Breast epithelium (tissue), 4 donors: ENCODE measurements around the gene ACTR3. TPM values are rescaled to one million over a fixed set of nuclear protein-coding genes. Genes with fewer than 3 reads are reported as not detected.

Experiments used
- DNase-seq, 2 donors: peaks; one replicate each; pipeline ENCODE4 v3.0.0-alpha.2; 2019; ENCODE audit warnings: low spot score in 2 of 2
- H3K27ac ChIP-seq, 2 donors: fragments of 200-600 bp; sonication (generic) in 1 of 2; one replicate each; pipeline ENCODE4 v1.5.1; 2016 to 2019; ENCODE audit warnings: mild to moderate bottlenecking in 1 of 2
- H3K27me3 ChIP-seq, 2 donors: fragments of 200-600 bp; sonication (generic) in 1 of 2; one replicate each; pipeline versions ENCODE4 v1.5.1 to v1.6.0; 2017 to 2019; ENCODE audit warnings: control low read depth in 1 of 2, mild to moderate bottlenecking in 1 of 2
- H3K36me3 ChIP-seq: fragments of 200-600 bp; one replicate; pipeline ENCODE4 v1.5.1; 2019
- H3K4me1 ChIP-seq, 2 donors: fragments of 200-600 bp; sonication (generic); one replicate each; pipeline ENCODE4 v1.5.1; 2016 to 2019; ENCODE audit warnings: control low read depth in 1 of 2
- H3K4me3 ChIP-seq, 3 donors: fragments of 200-600 bp; sonication (generic); 1 replicate in 2 of 3; 2 replicates in 1 of 3; pipeline ENCODE4 v1.5.1; 2016 to 2019; ENCODE audit warnings: mild to moderate bottlenecking in 3 of 3, moderate library complexity in 2 of 3
- H3K9me3 ChIP-seq, 2 donors: fragments of 200-600 bp; sonication (generic) in 1 of 2; one replicate each; pipeline ENCODE4 v1.5.1; 2016 to 2019; ENCODE audit warnings: control low read depth in 1 of 2
- CTCF ChIP-seq, 3 donors: fragments of 450-650 bp; IDR thresholded peaks; one replicate each; pipeline ENCODE4 v1.5.1; 2016 to 2017; ENCODE audit warnings: antibody characterized with exemption in 3 of 3, mild to moderate bottlenecking in 3 of 3, moderate library complexity in 3 of 3
- POLR2A ChIP-seq: fragments of 450-650 bp; IDR thresholded peaks from one replicate; pipeline ENCODE4 v1.6.1; 2016; ENCODE audit warnings: antibody characterized with exemption, mild to moderate bottlenecking, moderate library complexity
- POLR2AphosphoS5 ChIP-seq, 3 donors: sonication (generic); formaldehyde crosslinking; IDR thresholded peaks; one replicate each; pipeline ENCODE4 v1.6.1; 2017; ENCODE audit warnings: antibody characterized with exemption in 3 of 3
- intact Hi-C: fragments of 100-400 bp; cut with DNase I; formaldehyde crosslinking; loops from one replicate; pipeline ENCODE4 v1.15.1; 2023; ENCODE audit warnings: low total_unique reads
- total RNA-seq, 3 donors: library from RNA; depleted of rRNA; stranded (reverse); fragments of >200 nt; gene quantifications; one replicate each; pipeline ENCODE4 v1.1.0, GENCODE V29; 2016

ACTR3 gene
- total RNA-seq, 3 donors from 2014 or later: 98.4 to 150 (median 117) TPM

- Histone ChIP-seq H3K27ac (no peak overlapping the region), H3K36me3 (no peaks in the 10 kb centered on the region), H3K4me1 (no peaks in the 10 kb centered on the region), H3K9me3 (no peaks in the 10 kb centered on the region), H3K27me3 (no peaks in the 10 kb centered on the region), H3K4me3 (no peak overlapping the region)
- intact Hi-C loops: no loop called here
- no peak for TF ChIP-seq POLR2AphosphoS5 (IDR thresholded peaks at IDR 0.05)
- TF ChIP-seq POLR2A: no peak
- TF ChIP-seq CTCF (IDR thresholded peaks at IDR 0.05): no peak
- no peak for DNase-seq
Observed at GRCh38 chr2:113985554-113986397, 95.9 kb downstream of the ACTR3 start.

GRCh38 chr2:113986762-113987290 is 96.9 kb downstream of the ACTR3 start:
- H3K27me3 ChIP-seq: no peaks in the 10 kb centered on the region
- TF ChIP-seq POLR2AphosphoS5 (IDR thresholded peaks at IDR 0.05) (no peak), POLR2A (no peak), CTCF (IDR thresholded peaks at IDR 0.05) (no peak)
- no peaks in the 10 kb centered on the region for H3K36me3 ChIP-seq
- H3K27ac ChIP-seq: no peak overlapping the region
- H3K4me1 ChIP-seq: no peaks in the 10 kb centered on the region
- H3K9me3 ChIP-seq: no peaks in the 10 kb centered on the region
- DNase-seq: no peak
- H3K4me3 ChIP-seq: no peak overlapping the region
- intact Hi-C loops: no loop called here

GRCh38 chr2:113992090-113992489 is 102.2 kb downstream of the ACTR3 start:
- intact Hi-C loops: no loop called here
- TF ChIP-seq POLR2AphosphoS5 (IDR thresholded peaks at IDR 0.05) (no peak), CTCF (IDR thresholded peaks at IDR 0.05) (no peak), POLR2A (no peak)
- Histone ChIP-seq H3K36me3 (no peaks in the 10 kb centered on the region), H3K9me3 (no peaks in the 10 kb centered on the region), H3K27ac (no peak overlapping the region), H3K4me1 (no peaks in the 10 kb centered on the region), H3K4me3 (no peak overlapping the region), H3K27me3 (no peaks in the 10 kb centered on the region)
- no peak for DNase-seq

GRCh38 chr2:113996671-113997594 is 107.0 kb downstream of the ACTR3 start:
- Histone ChIP-seq H3K9me3 (no peaks in the 10 kb centered on the region), H3K4me1 (no peaks in the 10 kb centered on the region), H3K27me3 (no peaks in the 10 kb centered on the region), H3K27ac (no peak overlapping the region), H3K4me3 (no peak overlapping the region), H3K36me3 (no peaks in the 10 kb centered on the region)
- TF ChIP-seq CTCF (IDR thresholded peaks at IDR 0.05): no peak
- no peak for DNase-seq
- intact Hi-C loops: no loop called here
